Fibroblast of lung (primary cell): Measurements from ENCODE around the gene GNG12. TPM values are rescaled to one million over a fixed set of nuclear protein-coding genes. Genes with fewer than 3 reads are reported as not detected.

Experiments
- DNase-seq, 2 donors: peaks; one replicate each; pipeline versions ENCODE4 v3.0.0 to v3.0.0-alpha.2; 2010; ENCODE audit warnings: low read depth in 2 of 2
- H2AFZ ChIP-seq: 2 replicates; pipeline ENCODE4 v1.5.1; 2012; ENCODE audit warnings: low read length, control low read depth, inconsistent platforms
- H3K27ac ChIP-seq: 2 replicates; pipeline ENCODE4 v1.5.1; 2011; ENCODE audit warnings: low read length, control low read depth; ENCODE audit not compliant: insufficient read depth
- H3K27me3 ChIP-seq: 2 replicates; pipeline ENCODE4 v1.5.1; 2011; ENCODE audit warnings: mild to moderate bottlenecking, low read length; ENCODE audit not compliant: control insufficient read depth, insufficient read depth
- H3K36me3 ChIP-seq: 2 replicates; pipeline ENCODE4 v1.5.1; 2011; ENCODE audit warnings: low read length; ENCODE audit not compliant: control insufficient read depth, insufficient read depth
- H3K4me1 ChIP-seq: 2 replicates; pipeline ENCODE4 v1.5.1; 2011; ENCODE audit warnings: low read length; ENCODE audit not compliant: control insufficient read depth, insufficient read depth; ENCODE audit errors: extremely low read depth
- H3K4me2 ChIP-seq: 2 replicates; pipeline ENCODE4 v1.5.1; 2011; ENCODE audit warnings: low read length, control low read depth; ENCODE audit not compliant: insufficient read depth; ENCODE audit errors: extremely low read depth
- H3K4me3 ChIP-seq, 4 experiments: fragments of 200-600 bp in 1 of 4; sonication (generic) in 1 of 4; replicated peaks in 1 of 4; 2 replicates each; pipeline ENCODE4 v1.5.1; 2011 to 2016; ENCODE audit warnings: low read length in 4 of 4, low read depth in 3 of 4, mild to moderate bottlenecking in 3 of 4, control low read depth in 2 of 4, inconsistent platforms in 1 of 4, mixed read lengths in 1 of 4; ENCODE audit not compliant: insufficient read depth in 1 of 4; ENCODE audit errors: control extremely low read depth in 1 of 4
- H3K79me2 ChIP-seq: 2 replicates; pipeline ENCODE4 v1.5.1; 2012; ENCODE audit warnings: mild to moderate bottlenecking, low read length, inconsistent platforms; ENCODE audit not compliant: control insufficient read depth, insufficient read depth
- H3K9ac ChIP-seq: 2 replicates; pipeline ENCODE4 v1.5.1; 2011; ENCODE audit warnings: mild to moderate bottlenecking, low read length, control low read depth; ENCODE audit not compliant: insufficient read depth
- H3K9me3 ChIP-seq: 2 replicates; pipeline ENCODE4 v1.5.1; 2012; ENCODE audit warnings: low read depth, low read length; ENCODE audit not compliant: control insufficient read depth, insufficient read depth
- H4K20me1 ChIP-seq: 2 replicates; pipeline ENCODE4 v1.5.1; 2011; ENCODE audit warnings: low read length; ENCODE audit not compliant: control insufficient read depth, insufficient read depth; ENCODE audit errors: extremely low read depth
- CTCF ChIP-seq, 2 donors: IDR thresholded peaks in 1 of 2; conservative IDR thresholded peaks in 1 of 2; 1 replicate in 1 of 2; 2 replicates in 1 of 2; pipeline ENCODE4 v1.5.1; 2011 to 2012; ENCODE audit warnings: low read length in 2 of 2, control low read depth in 1 of 2, inconsistent platforms in 1 of 2, low read depth in 1 of 2, mild to moderate bottlenecking in 1 of 2
- EZH2 ChIP-seq: IDR thresholded peaks from 2 replicates; pipeline ENCODE4 v1.5.1; 2012; ENCODE audit warnings: low read length, control low read depth, mild to moderate bottlenecking; ENCODE audit errors: missing control alignments
- polyA plus RNA-seq, 2 donors: library from polyadenylated mRNA; depleted of rRNA in 1 of 2; stranded (reverse) in 1 of 2; unstranded in 1 of 2; fragments of >200 nt; gene quantifications; 2 replicates each; pipeline ENCODE4 v1.2.1, GENCODE V29; 2011 to 2012; ENCODE audit warnings: missing spikeins in 1 of 2
- total RNA-seq: library from RNA; depleted of rRNA; stranded (reverse); fragments of >200 nt; gene quantifications from 2 replicates; pipeline ENCODE4 v1.2.1, GENCODE V29; 2014

Gene GNG12
- total and polyA plus RNA-seq, 2 donors (not counting 1 experiment from before 2014, with no cell fraction given): 127 to 241 TPM

- no peaks in the 10 kb centered on the region for H3K79me2 ChIP-seq
- no peak overlapping the region for H3K4me2 ChIP-seq
- no peak overlapping the region for H3K27ac ChIP-seq
- TF ChIP-seq CTCF (conservative IDR thresholded peaks at IDR 0.05 in 1 of 2, IDR thresholded peaks at IDR 0.05 in 1 of 2; ENCODE audit: low read depth in 1 of 2, low read length in 2 of 2) (no peak), EZH2 (no peak)
- no peaks in the 10 kb centered on the region for H4K20me1 ChIP-seq
- peak in 1 of 2 donors; percentile 48 for DNase-seq
- H3K9me3 ChIP-seq: no peaks in the 10 kb centered on the region
- no peak overlapping the region for H3K9ac ChIP-seq
- no peak overlapping the region for H3K4me3 ChIP-seq
- no peaks in the 10 kb centered on the region for H3K27me3 ChIP-seq
- peaks cover 9% of the 10 kb centered on the region for H3K4me1 ChIP-seq
- H2AFZ ChIP-seq: no peak overlapping the region
- H3K36me3 ChIP-seq: no peaks in the 10 kb centered on the region
These were observed 22.2 kb upstream of the GNG12 start for GRCh38 chr1:67855444-67855843.

- TF ChIP-seq CTCF (conservative IDR thresholded peaks at IDR 0.05 in 1 of 2, IDR thresholded peaks at IDR 0.05 in 1 of 2; ENCODE audit: low read depth in 1 of 2, low read length in 2 of 2) (peak; percentile 98 to 99), EZH2 (no peak)
- Histone ChIP-seq H3K9ac (no peak overlapping the region), H3K36me3 (no peaks in the 10 kb centered on the region), H3K79me2 (no peaks in the 10 kb centered on the region), H3K4me1 (peaks cover 13% of the 10 kb centered on the region), H3K27ac (no peak overlapping the region), H3K27me3 (no peaks in the 10 kb centered on the region), H3K9me3 (no peaks in the 10 kb centered on the region), H4K20me1 (no peaks in the 10 kb centered on the region), H3K4me3 (no peak overlapping the region), H2AFZ (no peak overlapping the region), H3K4me2 (no peak overlapping the region)
- DNase-seq: peak; percentile 82 to 88
These were observed 20.4 kb upstream of the GNG12 start for GRCh38 chr1:67853704-67854103.

GRCh38 chr1:67851800-67852199 is 18.5 kb upstream of the GNG12 start:
- no peak for TF ChIP-seq EZH2
- no peak for TF ChIP-seq CTCF (conservative IDR thresholded peaks at IDR 0.05 in 1 of 2, IDR thresholded peaks at IDR 0.05 in 1 of 2; ENCODE audit: low read depth in 1 of 2, low read length in 2 of 2)
- H2AFZ ChIP-seq: no peak overlapping the region

More at GRCh38 chr1:67851800-67852199, 18.5 kb upstream of the GNG12 start:
- H3K9me3 ChIP-seq: no peaks in the 10 kb centered on the region
- no peaks in the 10 kb centered on the region for H4K20me1 ChIP-seq
- H3K4me1 ChIP-seq: peaks cover 13% of the 10 kb centered on the region
- no peak overlapping the region for H3K9ac ChIP-seq
- no peak overlapping the region for H3K27ac ChIP-seq
- H3K79me2 ChIP-seq: no peaks in the 10 kb centered on the region
- no peaks in the 10 kb centered on the region for H3K27me3 ChIP-seq
- H3K36me3 ChIP-seq: no peaks in the 10 kb centered on the region
- DNase-seq: no peak
- no peak overlapping the region for H3K4me2 ChIP-seq
- no peak overlapping the region for H3K4me3 ChIP-seq
